GM18519 (cell line): ENCODE data around the gene UCHL1.
"Not testable (repeated sequence)": the region's sequence is repeated elsewhere in the genome, so short reads cannot be mapped to it uniquely, and the experiment has no call there.

Experiments
- ATAC-seq: cut with Tn5 transposase; IDR thresholded peaks from one replicate; pipeline ENCODE4 v1.9.1; 2021; ENCODE audit warnings: mild to moderate bottlenecking, moderate library complexity; ENCODE audit not compliant: unreplicated experiment, low FRiP score

UCHL1 gene

DNA sequence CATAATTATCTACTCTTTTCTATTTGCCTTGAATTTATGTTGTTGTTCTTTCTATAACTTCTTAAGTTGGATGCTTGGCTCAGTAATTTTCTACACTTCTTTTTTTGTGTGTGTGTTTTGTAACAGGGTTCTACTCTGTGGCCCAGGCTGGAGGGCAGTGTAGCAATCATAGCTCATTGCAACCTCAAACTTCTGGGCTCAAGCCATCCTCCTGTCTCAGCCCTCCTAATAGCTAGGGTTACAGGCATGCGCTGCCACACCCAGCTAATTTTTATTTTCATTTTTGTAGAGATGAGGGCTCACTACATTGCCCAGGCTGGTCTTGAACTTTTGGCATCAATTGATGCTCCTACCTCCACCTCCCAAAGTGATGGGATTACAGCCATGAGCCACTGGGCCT lies 20.7 kb upstream of the UCHL1 start:
- ATAC-seq, result no peak

DNA sequence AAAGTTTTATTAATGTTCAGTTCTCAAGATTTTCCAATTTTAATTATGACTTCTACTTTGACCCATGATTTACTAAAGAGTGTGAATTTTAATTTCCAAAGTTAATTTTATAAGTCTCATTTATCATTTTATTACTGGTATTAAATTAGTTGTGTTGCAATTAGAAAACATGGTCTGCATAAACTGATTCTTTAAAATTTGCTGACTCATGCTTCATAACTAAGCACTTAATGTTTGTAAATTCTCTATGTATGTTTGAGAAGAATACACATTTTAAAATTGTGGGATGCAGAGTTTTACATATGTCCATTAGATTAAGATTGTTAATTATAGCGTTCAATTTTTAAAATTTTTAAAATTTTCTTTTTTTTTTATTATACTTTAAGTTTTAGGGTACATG lies 20.2 kb upstream of the UCHL1 start:
- no peak for ATAC-seq

- ATAC-seq, result no peak
Measured at GRCh38 chr4:41241919-41242318, 14.8 kb upstream of the UCHL1 start.

GRCh38 chr4:41245983-41246382 lies 10.7 kb upstream of the UCHL1 start:
- no peak for ATAC-seq

DNA sequence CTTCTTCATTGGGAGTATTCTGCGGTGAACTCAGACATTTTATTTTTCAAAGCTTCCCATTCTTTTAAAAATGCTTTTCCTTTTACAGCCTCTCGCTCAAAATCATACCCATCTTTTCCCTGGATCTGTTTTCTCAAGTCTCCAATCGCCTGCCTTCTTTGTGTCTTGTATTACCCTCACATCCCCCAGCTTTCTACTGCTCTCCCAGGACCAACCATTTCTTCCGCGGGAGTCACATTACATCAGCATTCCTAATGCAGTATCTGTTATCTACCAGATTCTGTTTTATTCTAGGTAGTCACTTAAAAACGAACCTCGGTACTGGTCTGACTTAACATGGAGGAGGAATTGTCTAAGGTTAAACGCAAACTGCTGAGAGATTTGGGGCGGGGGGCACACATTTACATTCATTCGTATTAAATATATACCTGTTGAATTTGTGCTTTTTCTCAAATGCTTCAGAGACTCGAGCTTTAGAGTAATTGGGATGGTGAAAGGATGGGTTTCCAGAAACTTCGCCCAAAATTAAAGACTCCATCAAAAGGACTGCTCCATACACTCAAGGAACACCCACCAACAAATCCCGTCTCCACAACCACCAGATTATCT lies 493 bp upstream of the UCHL1 start:
- no peak for ATAC-seq

DNA sequence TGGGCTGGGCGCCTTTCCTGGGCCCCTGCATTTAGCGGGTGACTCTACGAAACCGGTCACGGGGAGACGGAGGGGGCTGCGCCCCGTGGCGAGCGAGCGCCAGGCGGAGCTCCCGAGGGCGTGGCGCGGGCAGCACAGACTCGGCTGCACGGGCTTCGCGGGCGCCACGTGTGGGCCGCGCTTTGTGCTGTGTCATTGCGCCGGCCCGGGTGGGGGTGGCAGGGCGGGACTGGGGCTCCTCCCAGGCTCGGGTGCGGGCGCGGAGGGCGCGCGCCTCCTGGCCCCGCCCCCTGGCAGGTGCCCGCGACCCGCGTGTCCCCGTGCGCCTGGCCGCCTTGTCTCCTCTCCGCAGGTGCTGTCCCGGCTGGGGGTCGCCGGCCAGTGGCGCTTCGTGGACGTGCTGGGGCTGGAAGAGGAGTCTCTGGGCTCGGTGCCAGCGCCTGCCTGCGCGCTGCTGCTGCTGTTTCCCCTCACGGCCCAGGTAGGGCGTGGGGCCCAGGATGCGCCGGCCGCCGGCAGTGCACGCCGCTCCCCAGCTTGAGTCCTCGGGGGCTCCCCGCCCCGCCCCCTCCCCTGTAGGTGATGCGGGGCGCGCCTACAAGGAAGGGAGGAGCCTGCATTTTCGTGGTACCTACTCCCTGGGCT lies 651 bp downstream of the UCHL1 start:
- peak; percentile 40 for ATAC-seq

DNA sequence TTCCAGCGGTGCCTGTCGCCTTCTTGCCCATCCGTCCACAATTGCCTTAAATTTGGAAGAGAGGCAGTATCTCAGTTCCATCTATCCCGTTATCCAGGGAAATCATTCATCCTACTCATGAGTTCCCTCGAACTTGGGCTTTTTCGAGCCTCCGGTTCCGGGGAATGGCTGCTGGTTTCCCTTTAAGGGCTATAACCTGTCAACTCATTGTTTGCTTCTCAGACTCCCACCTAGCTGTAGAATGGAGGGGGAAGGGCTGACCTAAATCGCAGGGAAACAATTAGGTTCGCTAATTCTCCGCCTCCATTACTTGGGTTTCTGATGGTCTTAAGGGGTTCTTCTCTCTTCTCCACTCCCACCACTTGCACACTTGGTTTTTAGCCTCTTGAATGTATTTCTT lies 1.2 kb downstream of the UCHL1 start:
- no peak for ATAC-seq

GRCh38 chr4:41258783-41259182 lies 2.1 kb downstream of the UCHL1 start:
- ATAC-seq, result no peak

DNA sequence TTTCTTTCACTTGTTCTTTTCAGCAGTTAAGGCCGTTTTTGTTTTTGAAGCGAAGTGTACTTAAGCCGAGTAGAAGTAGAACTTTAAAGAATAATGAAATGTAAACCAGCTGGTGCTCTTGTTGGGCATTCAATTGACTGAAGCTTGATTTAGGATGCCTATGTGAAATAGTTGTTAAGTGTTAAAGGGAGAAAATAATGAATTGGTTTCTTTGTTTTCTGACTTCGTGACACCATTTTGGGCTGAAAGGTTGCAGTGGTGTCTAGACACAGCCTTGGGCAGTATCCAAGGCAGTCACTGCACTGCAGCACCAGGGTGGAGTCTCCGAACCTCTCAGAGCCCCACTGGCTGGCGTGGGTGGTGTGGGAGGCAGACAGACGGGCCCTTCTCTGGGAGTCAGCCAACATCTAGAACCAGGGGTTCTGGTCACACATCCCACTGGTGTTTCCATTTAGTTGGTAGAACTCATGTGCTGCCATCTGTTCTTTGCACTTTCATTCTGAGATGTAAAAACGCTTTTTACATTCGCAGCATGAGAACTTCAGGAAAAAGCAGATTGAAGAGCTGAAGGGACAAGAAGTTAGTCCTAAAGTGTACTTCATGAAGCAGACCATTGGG lies 3.5 kb downstream of the UCHL1 start:
- ATAC-seq, result no peak

DNA sequence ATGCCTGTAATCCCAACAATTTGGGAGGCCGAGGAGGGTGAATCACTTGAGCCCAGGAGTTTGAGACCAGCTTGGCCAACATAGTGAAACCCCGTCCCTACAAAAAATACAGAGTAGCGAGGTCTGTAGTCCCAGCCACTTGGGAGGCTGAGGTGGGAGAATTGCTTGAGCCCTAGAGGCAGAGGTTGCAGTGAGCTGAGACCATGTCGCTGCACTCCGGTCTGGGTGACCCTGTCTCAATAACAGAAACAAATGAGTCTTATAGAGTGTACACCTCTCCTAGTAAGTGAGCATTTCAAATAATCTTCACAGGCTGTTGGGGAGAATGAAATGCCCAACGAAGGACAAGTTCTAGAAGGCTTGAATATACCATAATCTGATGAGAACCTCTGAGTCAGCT lies 5.5 kb downstream of the UCHL1 start:
- ATAC-seq, result no peak

DNA sequence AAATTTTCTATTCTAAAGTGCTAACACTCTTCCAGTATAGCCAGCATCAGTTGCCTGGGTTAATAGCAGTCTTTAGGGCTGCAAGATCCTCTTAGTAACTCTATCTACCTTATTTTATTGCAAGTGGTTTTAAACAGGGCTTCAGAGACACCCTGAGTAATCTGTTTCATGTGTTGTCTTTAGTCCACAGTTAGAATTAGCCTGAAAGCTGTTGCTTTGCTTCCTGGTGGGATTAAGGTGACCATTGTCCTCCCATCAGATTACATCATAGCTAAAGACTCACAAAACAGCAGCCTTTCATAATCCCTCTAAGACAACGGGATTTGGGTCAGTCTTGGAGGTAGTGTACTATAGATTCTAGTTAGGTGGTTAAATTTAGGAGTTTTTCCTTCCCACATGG lies 7.5 kb downstream of the UCHL1 start:
- no peak for ATAC-seq

DNA sequence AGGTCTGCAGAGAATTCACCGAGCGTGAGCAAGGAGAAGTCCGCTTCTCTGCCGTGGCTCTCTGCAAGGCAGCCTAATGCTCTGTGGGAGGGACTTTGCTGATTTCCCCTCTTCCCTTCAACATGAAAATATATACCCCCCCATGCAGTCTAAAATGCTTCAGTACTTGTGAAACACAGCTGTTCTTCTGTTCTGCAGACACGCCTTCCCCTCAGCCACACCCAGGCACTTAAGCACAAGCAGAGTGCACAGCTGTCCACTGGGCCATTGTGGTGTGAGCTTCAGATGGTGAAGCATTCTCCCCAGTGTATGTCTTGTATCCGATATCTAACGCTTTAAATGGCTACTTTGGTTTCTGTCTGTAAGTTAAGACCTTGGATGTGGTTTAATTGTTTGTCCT lies 11.3 kb downstream of the UCHL1 start:
- no peak for ATAC-seq

DNA sequence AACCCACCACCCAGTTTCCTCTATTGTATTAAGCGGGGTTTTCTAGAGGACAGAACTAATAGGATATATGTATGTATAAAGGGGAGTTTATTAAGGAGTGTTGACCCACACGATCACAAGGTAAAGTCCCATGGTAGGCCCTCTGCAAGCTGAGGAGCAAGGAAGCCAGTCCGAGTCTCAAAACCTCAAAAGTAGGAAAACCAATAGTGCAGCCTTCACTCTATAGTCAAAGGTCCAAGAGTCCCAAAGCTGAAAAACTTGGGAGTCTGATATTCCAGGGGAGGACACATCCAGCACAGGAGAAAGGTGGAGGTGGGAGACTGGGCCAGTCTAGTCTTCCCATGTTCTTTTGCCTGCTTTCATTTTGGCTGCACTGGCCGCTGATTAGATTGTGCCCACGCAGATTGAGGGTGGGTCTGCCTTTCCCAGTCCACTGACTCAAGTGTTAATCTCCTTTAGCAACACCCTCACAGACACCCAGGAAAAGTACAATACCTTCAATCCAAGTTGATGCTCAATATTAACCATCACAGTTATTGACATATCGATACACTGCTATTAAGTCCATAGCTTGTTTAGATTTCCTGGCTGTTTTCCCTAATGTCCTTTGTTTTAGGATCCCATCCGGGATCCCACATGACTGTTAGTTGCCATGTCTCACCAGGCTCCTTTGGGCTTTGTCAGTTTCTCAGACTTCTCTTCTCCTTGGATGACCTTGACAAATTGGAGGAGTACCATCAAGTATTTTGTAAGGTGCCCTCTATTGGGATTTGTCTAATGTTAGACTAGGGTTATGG lies 12.2 kb downstream of the UCHL1 start:
- no peak for ATAC-seq

GRCh38 chr4:41269682-41270081 lies 13.0 kb downstream of the UCHL1 start:
- ATAC-seq, result no peak

- not testable (repeated sequence) for ATAC-seq
Measured at GRCh38 chr4:41275931-41276330, 19.2 kb downstream of the UCHL1 start.

DNA sequence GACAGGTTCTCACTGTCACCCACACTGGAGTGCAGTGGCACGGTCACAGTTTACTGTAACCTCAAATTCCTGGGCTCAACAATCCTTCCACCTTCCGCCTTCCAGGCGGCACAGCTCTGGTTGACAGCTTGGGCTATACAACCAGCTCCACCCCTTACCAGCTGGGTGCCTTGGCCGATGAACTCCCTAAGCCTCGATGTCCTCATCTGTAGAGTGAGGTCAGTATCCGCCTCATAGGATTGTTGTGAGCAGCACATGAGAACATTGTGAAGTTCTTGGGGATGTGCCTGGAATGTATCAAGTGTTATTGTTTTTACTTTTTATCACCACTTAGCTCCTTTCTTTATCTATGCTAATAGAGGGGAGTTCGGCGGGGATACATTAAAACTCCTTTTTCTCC lies 23.3 kb downstream of the UCHL1 start:
- no peak for ATAC-seq

DNA sequence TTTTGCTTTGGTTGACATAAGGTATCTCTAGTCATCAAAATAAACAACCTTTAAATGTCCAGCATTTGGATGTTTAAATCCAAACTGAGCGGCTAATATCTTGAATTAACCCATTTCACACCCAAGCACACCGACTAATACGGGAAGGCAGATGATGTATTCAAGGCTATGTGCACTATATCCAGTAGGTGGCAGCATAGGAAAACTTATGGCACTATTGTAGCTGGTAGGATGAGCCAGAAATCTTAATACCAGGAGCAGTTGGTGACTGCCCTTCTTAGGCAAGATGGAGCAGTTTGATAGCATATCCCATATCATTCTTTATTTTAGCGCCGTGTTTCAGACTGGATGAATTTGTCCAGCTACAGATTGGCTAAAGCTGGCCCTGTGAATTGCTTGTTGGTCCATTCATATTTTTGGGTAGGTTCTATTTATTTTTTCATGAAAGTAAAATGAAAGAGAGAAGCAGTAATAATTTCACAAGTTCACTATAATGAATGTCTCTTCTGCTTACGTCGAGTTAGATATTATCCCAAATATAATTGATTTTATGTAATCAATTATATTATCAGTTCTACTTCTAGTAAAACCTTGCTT lies 24.4 kb downstream of the UCHL1 start:
- ATAC-seq, result peak; percentile 94

DNA sequence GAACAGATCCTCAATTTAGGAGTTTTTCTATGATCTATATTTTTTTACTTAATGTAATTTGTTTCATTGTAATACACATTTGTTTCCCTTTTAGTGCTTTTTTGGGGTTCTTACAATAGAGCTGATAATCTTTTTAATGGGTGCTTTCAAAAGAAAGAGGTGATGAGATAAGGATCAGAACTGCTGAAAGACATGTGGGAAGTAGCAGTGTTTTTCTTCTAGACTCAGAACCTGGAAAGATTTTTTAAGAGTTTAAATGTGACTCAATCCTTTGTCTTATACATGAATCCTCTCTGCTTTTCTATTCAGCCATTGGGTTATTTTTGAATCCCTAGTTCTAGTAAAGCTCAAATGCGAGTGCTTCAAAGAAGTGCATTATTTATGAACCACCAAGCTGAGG lies 25.6 kb downstream of the UCHL1 start:
- ATAC-seq, result no peak

DNA sequence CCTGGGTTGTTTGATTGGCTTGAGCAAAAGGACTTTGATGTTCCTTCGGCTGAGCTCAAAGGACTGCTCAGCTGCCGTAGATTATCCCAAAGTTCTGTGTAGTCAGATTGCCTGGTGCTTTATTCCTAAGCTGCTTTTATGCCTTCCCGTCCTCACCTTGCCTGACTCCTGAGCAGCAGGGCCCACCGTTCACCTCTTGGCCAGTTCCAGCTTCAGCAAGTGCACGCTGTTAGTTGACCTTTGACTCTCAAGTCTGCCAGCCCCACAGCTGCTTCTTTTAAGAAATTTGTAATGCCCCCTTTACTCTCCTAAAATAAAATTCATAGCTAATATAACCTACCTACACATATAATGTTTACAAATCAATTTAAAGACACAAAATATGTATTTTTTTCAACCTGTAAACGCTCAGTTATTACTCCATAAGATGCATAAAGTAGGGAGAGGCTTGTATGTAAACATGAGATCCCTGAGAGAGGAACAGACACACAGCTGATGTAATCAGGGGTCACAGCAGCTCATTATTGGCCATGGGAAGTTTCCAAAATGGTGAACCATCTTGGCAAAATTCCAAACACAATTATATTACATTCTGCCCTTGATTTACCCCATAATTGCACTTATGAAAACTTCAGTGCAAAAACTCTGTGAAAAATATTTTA lies 28.6 kb downstream of the UCHL1 start:
- ATAC-seq, result no peak

DNA sequence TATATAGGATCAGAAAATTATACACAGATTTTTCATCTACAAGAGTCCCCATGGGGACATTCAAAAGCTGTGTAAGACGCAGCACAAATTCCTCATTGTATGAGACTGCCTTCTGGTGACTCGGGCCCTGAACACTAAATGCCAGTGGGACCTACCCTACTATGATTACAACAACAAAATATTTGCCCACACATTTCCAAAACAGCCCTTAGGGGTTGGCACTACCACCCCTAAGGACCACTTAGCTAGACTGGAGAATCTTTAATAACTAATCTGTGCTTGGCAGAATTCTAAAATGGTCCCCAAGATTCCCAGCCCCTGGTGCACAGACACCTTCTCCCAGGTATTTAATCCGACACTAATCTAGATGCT lies 29.1 kb downstream of the UCHL1 start:
- no peak for ATAC-seq

GRCh38 chr4:41287005-41287404 lies 30.3 kb downstream of the UCHL1 start:
- ATAC-seq, result no peak
